Mesothelial cell of epicardium (in vitro differentiated cells): ENCODE results near the gene NHEJ1. TPM values are rescaled to one million over a fixed set of nuclear protein-coding genes. Genes with fewer than 3 reads are reported as not detected.

ENCODE experiments used
- DNase-seq, 2 experiments: peaks; one replicate each; pipeline ENCODE4 v3.0.0; 2021; ENCODE audit warnings: low spot score in 2 of 2; ENCODE audit not compliant: unreplicated experiment in 2 of 2
- H3K27ac Mint-ChIP-seq: 2 replicates; pipeline ENCODE4 v1.8.0; 2021; ENCODE audit warnings: mixed read lengths
- H3K27me3 Mint-ChIP-seq: 2 replicates; pipeline ENCODE4 v1.8.0; 2021; ENCODE audit warnings: low read depth, mixed read lengths
- H3K36me3 Mint-ChIP-seq: 2 replicates; pipeline ENCODE4 v1.8.0; 2021; ENCODE audit warnings: mixed read lengths
- H3K4me1 Mint-ChIP-seq: 2 replicates; pipeline ENCODE4 v1.8.0; 2021; ENCODE audit warnings: mixed read lengths
- H3K4me3 Mint-ChIP-seq: 2 replicates; pipeline ENCODE4 v1.8.0; 2021; ENCODE audit warnings: mild to moderate bottlenecking, moderate library complexity, mixed read lengths
- H3K9me3 Mint-ChIP-seq: 2 replicates; pipeline ENCODE4 v1.8.0; 2021; ENCODE audit warnings: mixed read lengths
- total RNA-seq: library from RNA; stranded (reverse); gene quantifications from 3 replicates; pipeline ENCODE4 v1.2.1, GENCODE V29; 2021
- TF ChIP-seq, protein P1 (sequence below): fragments of 200-600 bp; sonication (generic); IDR thresholded peaks from one replicate; pipeline ENCODE4 v1.5.0; 2021; ENCODE audit warnings: antibody characterized with exemption; ENCODE audit not compliant: unreplicated experiment

NHEJ1 gene
- total RNA-seq, 1 donor from 2014 or later: 11.5 TPM

DNA sequence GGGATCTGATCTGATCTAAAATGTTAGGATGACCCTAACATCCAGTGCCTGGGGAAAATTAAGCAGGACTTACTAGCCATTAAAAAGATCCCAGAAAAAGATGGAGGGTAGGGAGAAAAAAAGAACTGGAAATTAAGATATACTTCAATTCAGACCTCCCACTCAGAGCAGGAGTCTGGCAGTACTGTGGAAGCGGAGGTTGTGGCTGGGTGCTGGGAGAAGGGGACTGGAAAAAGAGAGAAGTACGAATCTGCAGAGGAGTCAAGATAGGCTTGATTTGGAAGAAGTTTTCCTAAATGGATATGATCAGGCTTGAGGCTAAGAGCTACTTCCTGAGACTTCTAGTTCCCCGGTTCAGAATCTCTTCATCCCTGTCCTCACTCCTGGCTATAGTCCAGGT lies 66.4 kb downstream of the NHEJ1 start:
- Mint-ChIP-seq H3K27ac (no peak overlapping the region), H3K36me3 (no peaks in the 10 kb centered on the region), H3K9me3 (no peaks in the 10 kb centered on the region), H3K4me3 (no peak overlapping the region), H3K27me3 (no peaks in the 10 kb centered on the region), H3K4me1 (no peaks in the 10 kb centered on the region)
- TF ChIP-seq, protein P1, sequence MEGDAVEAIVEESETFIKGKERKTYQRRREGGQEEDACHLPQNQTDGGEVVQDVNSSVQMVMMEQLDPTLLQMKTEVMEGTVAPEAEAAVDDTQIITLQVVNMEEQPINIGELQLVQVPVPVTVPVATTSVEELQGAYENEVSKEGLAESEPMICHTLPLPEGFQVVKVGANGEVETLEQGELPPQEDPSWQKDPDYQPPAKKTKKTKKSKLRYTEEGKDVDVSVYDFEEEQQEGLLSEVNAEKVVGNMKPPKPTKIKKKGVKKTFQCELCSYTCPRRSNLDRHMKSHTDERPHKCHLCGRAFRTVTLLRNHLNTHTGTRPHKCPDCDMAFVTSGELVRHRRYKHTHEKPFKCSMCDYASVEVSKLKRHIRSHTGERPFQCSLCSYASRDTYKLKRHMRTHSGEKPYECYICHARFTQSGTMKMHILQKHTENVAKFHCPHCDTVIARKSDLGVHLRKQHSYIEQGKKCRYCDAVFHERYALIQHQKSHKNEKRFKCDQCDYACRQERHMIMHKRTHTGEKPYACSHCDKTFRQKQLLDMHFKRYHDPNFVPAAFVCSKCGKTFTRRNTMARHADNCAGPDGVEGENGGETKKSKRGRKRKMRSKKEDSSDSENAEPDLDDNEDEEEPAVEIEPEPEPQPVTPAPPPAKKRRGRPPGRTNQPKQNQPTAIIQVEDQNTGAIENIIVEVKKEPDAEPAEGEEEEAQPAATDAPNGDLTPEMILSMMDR: no peak
- no peak for DNase-seq

DNA sequence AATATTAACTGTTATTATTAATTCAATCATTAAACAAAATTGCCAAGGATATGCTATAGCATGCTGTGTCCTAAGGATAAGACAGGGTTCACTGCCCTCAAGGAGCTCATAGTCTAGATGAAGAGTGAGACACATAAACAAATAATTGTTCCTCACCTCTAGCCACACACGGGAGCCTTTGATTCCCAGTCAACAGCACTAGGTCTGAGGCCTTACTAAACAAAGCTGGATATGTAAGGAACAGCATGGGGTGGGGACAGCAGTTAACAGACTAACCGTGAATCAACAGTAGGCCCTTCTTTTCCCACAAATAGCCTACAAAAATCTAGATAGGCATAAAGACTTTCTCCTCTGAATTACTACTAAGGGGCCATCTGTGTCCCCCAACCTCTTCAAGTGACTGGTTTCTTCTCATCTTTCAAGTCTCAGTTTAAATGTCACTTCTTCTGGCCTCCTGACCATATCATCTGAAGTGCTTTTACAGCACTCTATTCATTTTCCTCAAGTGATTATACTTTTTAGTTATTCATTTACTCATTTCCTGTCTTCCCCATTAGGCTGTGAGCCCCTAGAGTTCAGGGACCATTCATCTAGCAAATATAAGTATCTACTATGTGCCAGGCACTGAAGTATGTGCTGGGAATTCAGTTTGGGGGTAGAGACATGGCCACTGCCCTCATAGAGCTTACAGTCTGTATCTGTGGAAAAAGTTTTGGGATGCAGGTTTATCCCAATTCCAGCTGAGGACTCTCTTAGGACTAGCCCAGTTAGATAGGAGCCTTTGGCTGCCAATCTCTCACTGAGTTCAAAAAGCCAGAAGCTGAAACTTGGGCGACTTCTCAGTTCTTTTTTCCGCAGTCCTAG lies 69.9 kb downstream of the NHEJ1 start:
- no peak overlapping the region for H3K4me3 Mint-ChIP-seq
- TF ChIP-seq, protein P1: no peak
- H3K36me3 Mint-ChIP-seq: no peaks in the 10 kb centered on the region
- peaks cover 4% of the 10 kb centered on the region for H3K9me3 Mint-ChIP-seq
- H3K4me1 Mint-ChIP-seq: no peaks in the 10 kb centered on the region
- no peak overlapping the region for H3K27ac Mint-ChIP-seq
- H3K27me3 Mint-ChIP-seq: no peaks in the 10 kb centered on the region
- no peak for DNase-seq

DNA sequence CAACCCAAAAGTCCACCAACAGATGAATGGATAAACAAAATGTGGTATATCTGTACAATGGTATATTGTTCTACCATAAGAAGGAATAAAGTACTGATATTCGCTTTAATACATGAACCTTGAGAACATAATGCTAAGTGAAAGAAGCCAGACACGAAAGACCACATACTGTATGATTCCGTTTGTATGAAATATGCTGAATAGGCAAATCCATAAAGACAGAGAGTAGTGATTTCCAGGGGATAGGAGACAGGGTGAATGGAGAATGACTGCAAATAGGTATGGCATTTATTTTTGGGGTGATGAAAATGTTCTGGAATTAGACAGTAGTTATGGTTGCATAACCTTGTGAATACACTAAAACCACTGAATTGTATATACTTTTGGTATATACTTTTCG lies 71.3 kb downstream of the NHEJ1 start:
- H3K36me3 Mint-ChIP-seq: no peaks in the 10 kb centered on the region
- no peak overlapping the region for H3K27ac Mint-ChIP-seq
- no peak overlapping the region for H3K4me3 Mint-ChIP-seq
- TF ChIP-seq, protein P1: no peak
- peaks cover 4% of the 10 kb centered on the region for H3K9me3 Mint-ChIP-seq
- peaks cover 3% of the 10 kb centered on the region for H3K27me3 Mint-ChIP-seq
- no peak for DNase-seq
- no peaks in the 10 kb centered on the region for H3K4me1 Mint-ChIP-seq

DNA sequence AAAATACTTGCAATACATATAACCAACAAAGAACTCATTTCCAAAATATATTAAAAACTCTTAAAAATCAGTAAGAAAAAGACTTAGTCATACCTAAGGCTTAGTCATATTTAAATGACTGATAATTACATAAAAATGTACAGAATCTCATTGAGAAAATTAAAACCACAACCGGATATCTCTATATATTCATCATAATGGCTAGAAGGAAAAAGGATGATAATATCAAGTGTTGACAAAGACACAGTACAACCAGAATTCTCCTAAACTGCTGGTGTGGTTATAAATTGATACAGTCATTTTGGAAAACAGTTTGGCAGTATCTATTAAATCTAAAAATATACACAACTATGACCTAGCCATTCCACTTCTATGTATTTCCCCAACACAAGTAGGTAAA lies 72.8 kb downstream of the NHEJ1 start:
- Mint-ChIP-seq H3K4me1 (no peaks in the 10 kb centered on the region), H3K4me3 (no peak overlapping the region), H3K9me3 (peaks cover 4% of the 10 kb centered on the region), H3K27ac (no peak overlapping the region), H3K27me3 (peaks cover 8% of the 10 kb centered on the region), H3K36me3 (no peaks in the 10 kb centered on the region)
- TF ChIP-seq, protein P1: no peak
- no peak for DNase-seq

DNA sequence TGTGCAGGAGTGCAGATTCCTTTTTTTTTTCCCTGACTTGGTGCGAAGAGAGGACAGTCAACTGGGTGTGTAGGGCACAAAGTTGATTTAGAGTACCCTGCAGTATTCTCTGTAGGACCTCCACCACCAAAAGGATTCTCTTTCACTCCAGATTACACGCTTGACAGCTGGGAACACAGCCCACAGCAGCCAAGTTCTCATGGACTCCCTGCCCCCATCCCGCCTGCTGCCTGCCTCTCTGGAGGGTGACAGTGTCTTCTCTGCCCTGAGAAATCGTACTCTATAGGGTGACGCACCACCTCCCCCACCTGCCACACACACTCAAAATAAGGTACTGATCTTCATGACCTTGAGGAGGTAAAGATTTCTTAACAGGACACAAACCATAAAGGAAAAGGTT lies 73.3 kb downstream of the NHEJ1 start:
- H3K27ac Mint-ChIP-seq: no peak overlapping the region
- H3K9me3 Mint-ChIP-seq: peaks cover 4% of the 10 kb centered on the region
- no peaks in the 10 kb centered on the region for H3K36me3 Mint-ChIP-seq
- TF ChIP-seq, protein P1: no peak
- no peak for DNase-seq
- no peak overlapping the region for H3K4me3 Mint-ChIP-seq
- peaks cover 13% of the 10 kb centered on the region for H3K27me3 Mint-ChIP-seq
- H3K4me1 Mint-ChIP-seq: no peaks in the 10 kb centered on the region
